Stimulated activated CD8-positive, alpha-beta memory T cell treated with anti-CD3 and anti-CD28 coated beads, Interleukin-12 subunit alpha, Interleukin-12 subunit beta, amount 100 ng/mL, for 1 hour (primary cell): ENCODE data around the gene CXCL3.

Experiments
- DNase-seq: peaks from one replicate; pipeline ENCODE4 v3.0.0-alpha.2; 2020; ENCODE audit warnings: low read depth

CXCL3 gene

DNA sequence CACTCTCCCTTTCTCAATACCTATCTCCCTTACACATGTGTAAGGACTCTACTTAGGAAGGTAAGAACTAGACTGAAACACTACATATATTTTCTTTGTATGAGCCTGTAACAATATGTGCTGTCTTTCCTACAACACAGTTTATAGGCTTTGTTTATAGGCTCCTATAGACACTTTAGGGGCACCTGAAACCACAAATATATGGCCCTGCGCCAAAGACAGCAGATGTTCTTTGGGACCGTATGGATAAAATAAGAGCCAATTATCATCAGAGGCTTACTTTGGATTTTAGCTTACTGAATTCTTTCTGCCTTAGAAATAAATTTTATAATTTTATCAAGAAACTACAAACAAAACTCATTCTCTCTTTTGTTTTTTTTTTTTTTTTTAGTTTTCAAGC lies 16.6 kb upstream of the CXCL3 start:
- DNase-seq: no peak

DNA sequence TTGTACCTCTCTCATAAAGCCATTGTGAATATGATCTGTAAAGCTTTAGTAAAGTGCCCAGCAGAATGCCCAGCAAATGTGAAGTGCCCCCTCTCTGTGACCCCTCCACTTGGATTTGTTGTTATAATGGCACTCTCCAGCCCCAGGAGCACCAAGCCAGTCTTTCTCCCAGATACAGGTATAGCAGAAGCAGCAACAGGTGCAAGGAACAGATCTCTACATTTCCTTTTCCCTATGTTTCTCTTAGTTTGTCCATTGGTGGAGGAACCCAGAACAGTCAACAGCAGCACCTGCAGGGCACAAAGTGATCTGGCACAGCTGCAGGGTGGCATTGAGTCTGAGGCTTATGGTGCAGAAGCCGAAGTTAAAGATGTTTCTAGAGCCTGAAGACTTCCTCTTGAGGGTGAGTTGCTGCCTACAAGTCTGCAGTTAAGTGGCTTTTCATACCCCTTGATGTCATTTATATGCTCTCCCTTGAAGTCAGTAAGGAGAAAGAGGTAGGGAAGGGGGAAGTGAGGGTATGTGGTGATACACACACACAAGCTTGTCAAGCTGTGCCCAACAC lies 16.1 kb upstream of the CXCL3 start:
- no peak for DNase-seq

DNA sequence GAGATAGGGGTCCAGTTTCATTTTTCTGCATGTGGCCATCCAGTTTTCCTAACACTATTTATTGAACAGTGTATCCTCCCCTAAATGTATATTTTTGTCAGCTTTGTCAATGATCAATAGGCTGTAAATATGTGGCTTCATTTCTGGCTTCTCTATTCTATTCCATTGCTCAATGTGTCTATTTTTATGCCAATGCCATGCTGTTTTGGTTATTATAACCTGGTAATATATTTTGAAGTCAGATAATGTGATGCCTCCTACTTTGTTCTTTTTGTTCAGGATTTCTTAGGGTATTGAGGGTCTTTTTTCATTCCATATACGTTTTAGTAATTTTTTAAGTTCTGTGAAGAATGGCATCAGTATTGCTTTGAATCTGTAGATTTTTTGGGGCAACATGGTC lies 8.7 kb upstream of the CXCL3 start:
- DNase-seq: no peak

DNA sequence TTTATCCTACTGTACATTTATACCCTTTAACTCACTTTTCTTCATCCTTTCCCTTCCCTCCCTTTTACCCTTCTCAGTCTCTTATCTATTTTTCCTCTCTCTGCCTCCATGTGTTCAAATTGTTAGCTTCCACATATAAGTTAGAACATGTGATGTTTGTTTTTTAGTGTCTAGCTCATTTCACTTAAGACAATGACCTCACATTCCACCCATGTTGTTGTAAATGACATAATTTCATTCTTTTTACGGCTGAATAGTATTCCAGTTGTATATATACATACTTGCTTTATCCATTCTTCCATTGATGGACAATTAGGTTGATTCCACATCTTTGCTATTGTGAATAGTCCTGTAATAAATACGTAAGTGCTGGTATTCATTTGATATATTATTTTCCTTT lies 7.3 kb upstream of the CXCL3 start:
- no peak for DNase-seq

DNA sequence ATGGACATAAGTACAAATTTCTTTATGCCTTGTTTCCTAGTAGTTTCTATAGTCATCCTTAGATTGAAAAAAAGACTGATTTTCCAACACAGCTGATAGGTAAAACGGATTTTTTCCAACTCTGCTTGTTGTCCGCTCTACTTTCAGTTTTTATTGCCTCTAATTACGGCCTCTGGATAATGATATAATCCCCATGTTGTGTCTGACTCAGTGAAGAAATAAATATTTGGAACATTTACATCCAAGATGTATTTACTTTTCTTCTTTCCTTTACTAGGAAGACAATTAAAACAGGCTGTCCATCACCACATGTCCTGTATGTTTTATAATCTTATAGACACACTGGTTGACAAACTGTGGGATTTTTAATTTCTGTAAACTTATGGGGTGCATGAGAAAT lies 6.8 kb upstream of the CXCL3 start:
- DNase-seq: no peak

DNA sequence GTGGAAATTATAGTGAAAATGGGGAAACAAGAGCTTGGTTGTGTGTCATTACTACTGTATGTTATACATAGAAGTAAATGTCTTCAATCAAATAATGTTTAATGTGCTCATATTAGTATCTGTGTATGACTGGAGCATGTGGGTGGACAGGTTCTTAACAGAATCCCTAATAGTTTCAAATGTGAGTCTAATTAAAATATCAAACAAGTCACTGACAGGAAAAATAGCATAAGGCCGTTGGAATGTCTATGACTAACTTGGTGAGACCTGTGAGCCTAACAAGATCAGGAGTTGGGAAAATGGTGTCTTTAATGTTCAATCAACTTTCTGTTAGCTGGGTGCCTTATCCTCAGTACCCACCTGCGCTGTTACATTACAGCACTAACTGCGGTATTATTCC lies 6.2 kb upstream of the CXCL3 start:
- DNase-seq: no peak

DNA sequence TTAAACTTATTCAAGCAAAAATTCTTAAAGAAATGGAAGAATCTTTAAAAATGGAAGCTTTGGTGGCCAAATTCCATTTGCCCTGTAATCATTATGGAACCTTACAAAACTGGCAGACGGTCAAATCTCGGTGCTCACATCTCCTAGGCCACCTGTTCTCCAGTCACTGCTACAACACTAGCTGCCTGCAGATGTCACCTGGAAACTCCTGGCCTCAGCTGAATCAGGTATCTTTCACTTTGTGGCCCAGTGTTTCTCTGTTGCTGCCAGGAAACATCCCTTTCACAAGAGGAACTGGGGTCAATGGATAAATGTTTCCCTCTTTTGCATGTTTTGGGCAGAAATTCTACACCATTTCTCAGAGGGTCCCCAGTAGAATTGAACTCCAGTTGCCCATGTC lies 4.2 kb upstream of the CXCL3 start:
- no peak for DNase-seq

DNA sequence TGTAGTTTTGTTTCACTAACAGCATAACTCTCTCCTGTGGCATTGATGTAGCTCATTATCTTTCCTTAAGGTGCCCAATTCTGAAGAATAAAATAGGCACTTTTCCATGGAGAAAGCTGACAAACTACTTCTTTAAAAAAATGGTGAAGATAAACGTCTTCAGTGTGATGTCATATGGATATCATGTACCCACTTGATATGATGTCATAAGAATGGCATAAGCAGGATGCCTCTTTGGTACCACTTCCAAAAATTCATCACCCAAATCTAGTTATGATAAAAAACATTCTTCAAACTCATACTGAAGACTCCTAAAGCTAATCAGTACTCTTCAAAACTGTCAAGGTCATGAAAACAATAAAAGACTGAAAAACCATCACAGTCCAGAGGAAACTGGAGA lies 2.9 kb upstream of the CXCL3 start:
- no peak for DNase-seq

DNA sequence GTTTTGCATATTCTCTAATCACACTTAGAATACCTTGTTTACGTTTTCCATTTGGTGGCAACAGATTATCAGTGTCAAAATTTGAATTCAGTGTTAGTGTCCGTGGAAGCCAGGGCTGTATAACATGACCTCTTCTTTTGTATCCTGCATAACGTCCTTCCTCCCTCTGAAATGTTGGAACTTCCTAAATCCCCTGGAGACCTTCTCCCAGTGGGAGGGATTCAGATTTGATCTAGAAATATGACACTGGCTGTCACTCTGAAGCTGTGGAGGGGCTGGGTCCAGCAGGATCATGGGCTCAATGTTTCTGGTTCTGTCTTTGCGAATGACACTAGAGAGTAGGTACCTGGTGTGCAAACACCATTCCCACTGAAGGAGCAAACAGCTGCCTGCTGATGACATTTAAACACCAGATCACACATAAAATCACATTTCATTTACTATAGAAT lies 850 bp upstream of the CXCL3 start:
- DNase-seq: no peak

DNA sequence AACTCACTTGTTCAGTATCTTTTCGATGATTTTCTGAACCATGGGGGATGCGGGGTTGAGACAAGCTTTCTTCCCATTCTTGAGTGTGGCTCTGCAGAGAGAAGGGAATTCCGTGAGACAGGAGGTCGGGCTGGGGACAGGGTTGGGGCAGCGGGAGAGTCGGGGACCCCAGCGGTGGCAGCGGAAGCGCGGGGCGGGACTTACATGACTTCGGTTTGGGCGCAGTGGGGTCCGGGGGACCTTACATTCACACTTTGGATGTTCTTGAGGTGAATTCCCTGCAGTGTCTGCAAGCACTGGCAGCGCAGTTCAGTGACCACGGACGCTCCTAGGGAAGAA lies 434 bp downstream of the CXCL3 start:
- no peak for DNase-seq

DNA sequence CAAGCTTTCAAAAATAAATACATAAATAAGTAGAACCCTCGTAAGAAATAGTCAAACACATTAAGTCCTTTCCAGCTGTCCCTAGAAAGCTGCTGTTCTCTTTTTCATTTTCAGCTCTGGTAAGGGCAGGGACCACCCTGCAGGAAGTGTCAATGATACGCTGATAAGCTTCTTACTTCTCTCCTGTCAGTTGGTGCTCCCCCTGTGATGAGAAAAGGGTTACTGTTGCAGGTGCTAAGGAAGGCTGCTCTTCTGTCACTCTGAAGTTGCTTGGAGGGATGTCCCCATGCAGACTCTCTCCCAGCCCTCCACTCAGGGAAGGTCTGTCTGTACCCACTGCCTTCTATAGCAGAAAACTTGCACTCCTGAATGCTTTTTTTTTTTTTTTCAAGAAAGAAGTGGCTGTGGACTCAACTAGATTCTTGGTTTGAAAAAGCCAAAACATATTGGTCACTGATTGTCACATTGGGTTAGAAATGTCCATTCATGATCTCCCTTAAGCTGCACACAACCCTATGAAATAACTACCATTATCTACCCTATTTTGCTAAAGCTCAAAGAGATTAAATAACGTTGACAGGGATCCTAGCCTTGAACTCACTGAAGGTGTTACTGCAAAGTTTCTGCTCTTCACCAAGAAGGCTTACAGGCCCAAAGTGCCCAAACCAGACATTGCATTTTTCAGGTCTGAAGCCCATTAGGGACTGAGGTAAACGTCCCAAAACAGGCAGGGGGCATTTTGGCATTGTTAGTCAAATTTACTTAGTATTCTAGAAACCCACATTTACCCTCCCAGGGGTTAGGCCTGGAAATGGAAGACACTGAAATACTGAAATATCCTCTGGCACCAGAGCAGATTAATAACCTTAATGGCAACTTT lies 1.2 kb downstream of the CXCL3 start:
- DNase-seq: no peak

DNA sequence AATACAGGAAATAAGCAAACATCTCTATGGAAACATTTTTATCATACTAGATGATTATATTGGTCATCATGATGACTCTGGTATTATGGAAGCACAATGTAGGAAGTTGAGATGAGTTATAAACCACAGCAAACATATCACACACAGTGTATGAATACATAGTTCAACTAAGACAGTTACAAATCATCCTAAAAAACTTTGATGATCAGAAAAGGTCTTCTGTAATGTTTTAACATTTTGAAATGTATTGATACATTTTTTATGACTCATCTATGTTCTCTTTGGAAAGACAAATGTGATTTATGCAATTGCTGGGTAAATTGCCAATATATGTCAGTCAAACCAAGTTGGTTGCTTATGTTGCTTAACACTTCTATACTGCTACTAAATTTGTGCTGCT lies 4.8 kb downstream of the CXCL3 start:
- DNase-seq: no peak

DNA sequence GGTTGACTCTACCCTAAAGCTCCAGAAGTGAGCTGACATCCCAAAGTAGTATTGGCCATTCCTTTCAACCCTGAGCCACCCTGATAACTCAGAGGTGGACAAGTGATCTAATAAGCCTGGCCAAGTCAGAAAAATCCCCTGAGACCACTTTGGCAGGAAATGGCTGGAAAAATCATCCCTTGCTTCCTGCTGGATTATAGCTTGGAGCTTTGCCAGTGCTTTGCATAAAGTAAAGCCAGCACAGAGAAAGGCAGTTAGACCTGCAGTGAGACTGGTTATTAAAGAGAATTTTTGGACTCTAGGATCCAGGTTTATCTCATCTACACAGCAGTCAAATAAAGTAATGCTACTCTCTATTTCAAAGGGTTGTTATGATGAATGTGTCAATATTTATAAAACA lies 6.4 kb downstream of the CXCL3 start:
- no peak for DNase-seq

DNA sequence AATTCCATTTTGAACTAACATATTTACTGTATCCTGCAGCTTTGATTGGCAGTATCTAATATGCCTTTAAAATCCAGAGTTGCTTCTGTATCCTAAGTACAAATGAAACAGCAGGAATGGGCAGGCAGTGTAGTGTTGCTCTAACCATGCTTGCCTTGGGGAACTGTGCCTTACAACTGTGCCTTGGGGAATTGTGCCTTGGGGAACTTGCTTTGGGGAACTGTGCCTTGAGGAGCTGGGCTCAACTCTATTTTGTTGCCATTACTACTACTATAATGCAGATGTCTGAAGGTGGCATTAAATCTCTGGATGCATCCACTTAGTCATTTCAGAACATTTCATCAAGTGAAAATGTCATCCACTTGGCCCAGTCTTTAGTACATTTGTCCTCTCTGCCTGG lies 6.9 kb downstream of the CXCL3 start:
- no peak for DNase-seq

DNA sequence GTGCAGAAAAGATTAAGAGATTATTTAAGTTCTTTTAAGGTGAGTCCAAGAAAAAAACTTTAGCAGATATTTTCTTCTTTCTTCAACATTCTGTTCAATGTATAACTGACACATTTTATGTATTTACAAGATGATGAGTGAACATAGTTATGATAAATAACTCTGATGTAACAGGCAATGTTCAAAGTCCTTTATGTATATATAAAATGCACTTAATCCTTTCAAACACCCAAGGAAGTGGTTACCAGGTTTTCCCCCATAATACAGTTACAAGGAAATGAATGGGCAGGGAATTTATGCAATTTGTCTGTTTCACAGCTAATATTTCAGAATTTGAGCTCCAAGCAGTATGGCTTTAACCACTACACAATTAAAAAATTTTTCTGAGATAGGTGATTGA lies 8.2 kb downstream of the CXCL3 start:
- DNase-seq: no peak

DNA sequence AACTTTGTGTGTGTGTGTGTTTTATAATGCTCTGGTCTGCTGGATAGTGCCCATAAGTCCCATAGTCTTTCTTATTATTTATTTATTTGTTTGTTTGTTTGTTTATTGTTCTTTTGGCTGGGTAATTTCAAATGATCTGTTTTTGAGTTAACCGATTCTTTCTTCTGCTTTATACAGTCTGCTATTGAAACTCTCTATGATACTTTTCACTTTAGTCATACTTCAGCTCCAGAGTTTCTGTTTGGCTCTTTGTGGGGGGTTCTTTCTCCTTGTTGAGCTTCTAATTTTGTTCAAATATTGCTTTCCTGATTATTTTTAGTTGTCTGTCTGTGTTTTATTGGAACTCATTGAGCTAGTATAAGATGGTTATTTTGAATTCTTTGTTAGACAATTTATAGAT lies 10.0 kb downstream of the CXCL3 start:
- DNase-seq: no peak

DNA sequence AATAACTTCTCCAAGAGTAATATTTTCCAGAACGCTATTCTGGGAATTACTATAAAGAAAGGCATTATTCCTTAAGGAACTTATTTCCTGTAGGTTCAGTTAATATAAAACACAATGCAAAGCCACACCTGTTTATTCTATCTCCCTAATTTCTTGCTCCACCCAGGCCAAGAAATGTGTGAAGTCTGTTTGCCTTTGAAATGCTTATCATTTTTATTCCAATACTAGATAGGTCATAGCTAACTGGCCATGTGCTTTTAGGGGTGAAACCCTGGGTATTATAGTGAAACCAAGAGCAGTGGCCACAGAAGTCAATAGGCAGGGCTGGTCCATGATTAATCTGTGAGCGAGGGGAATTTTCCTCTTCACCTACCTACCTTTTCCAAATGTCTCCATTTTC lies 14.8 kb downstream of the CXCL3 start:
- DNase-seq: no peak

DNA sequence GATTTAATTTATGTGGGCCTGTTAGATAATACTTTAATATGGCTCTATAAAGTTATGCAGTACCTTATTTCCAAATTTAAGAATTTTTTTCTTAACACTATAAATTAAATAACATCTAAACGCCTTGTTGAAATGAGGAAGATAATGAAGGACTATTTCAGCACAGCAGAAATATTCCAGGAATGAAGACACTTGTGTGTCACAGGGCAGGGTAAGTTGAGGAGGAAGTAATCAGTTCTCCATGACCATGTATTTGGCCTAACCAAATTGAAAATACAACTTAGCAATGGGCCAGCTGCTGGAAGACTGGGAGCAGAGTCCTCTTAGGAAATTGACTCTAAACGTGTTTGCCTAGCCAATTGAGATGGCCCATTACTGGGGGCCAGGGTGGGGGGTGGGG lies 16.9 kb downstream of the CXCL3 start:
- no peak for DNase-seq

DNA sequence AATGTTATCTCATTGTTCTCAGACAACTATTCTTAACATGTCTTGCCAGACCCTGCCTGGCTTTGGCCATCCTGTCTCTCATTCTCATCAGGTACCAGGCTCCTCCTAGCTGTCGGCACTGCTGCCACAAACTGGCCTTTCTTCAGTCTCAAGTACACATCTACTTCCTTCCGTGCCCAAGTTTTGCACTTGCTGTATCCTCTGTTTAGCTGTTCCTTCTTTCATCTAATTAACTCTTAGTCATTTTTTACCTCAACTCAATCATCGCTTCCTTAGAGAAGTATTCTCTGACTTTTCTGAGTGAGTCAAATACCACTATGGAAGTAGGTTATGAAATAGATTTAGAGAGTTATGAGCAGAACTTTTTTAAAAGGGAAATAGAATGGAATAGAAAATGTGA lies 19.7 kb downstream of the CXCL3 start:
- DNase-seq: no peak

DNA sequence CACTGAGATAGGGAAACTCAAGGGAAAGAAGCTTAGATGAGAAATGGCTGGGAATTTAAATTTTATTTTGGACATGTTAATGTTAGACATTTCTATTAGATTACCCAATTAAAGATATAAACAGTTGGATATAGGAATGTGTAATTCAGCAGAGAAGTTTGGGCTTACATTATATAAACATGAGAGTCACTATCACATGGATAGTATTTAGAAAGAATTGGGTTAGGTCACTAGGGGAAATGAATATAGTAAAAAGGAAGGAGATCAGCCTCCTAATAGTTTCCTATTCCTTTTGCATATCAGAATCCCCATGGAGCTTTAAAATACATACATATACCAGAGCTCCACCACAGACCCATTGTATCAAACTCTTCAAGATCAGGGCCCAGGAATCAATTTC lies 20.4 kb downstream of the CXCL3 start:
- no peak for DNase-seq

DNA sequence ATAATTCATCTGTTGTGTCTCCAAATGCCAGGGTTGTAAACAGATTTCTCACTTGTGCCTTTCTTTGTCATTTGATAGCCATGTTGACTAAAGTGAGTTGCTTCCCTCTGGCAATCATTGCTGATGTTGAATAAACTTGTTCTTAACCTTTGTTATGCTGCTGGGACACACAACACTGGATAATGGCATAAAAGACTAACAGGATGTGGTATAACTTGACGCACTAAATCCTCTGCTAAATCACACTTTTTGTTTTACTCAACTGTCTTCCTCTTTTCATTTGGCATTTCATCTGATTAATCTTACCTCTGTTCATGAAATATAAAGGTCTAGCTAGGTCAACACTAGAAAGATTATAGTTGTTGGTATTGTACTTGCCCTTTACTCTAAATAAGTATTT lies 22.4 kb downstream of the CXCL3 start:
- no peak for DNase-seq

DNA sequence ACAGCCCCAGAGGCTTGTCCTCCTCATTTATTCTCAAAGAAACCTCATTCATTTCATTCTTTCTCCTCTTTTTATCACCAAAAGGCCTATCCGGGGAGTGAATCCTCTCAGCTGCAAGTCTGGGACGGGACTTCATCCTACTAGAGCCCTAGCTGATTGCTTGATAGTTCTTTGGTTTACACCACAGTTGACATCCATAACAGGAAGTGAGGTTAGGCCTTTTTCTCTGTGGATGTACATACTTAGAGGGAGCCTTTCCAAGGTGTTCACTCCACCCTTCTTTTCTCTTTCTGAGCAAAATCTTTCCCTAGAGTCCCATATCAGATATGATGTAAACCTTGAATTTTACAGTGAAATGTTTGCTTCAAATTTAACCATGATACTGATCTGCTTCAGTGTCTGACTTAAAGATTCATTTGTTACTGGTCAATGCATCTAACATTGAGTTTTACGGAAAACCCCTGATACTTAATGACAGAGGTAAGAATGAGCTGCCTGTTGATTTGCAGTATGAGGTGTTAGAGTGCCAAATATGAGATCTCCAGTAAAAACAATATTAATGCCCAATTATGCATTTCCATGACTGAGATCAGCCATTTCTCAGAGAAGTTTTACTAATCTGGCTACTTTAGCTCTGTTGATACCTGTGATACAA lies 23.2 kb downstream of the CXCL3 start:
- DNase-seq: no peak

DNA sequence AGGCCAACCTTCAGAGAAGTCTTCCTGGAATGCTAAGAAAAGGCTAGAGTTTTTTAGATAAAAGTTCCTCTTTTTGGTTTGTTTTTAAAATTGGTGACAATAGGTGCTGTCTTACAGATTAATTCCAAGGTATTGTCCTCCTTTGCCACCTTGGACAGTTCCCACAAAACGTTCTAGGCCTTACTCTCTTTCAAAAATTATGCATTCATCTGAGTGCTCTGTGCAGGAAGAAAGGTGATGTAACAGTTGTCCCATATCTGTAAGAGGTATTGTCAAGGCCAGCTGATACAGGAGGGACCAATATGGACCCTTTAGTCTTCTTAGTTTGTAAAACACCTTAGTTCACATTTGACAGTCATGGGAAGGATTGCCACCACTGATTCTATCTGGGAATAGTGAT lies 24.2 kb downstream of the CXCL3 start:
- DNase-seq: no peak

DNA sequence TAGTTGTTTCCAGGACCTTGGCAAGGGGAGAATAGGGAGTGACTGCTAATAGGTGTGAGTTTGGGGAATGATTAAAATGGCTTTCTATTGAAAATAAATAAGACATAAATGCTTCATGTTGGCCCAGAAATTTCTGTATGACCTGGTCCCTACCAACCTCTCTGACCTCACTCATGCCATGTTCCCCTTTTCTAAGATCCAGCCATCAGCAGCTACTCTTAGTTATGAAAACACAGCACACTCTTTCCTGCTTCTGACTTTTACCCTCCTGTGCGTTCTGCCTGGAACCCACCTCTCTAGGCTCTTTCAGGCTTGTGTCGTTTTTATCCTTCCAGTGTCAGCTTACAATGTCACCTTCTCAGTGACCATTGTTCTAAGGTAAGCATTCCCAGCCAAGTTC lies 25.2 kb downstream of the CXCL3 start:
- DNase-seq: no peak
